Activated naive CD8-positive, alpha-beta T cell treated with anti-CD3 and anti-CD28 coated beads, Interleukin-2, amount 10 ng/mL, durations not matched to agents 7 days and 5 days (primary cell): Measurements from ENCODE around the gene RABGAP1L. TPM values are rescaled to one million over a fixed set of nuclear protein-coding genes. Genes with fewer than 3 reads are reported as not detected.

ENCODE experiments used
- ATAC-seq: fragments of 150-1000 bp; cut with Tn5 transposase; one replicate; pipeline ENCODE4 v1.10.0; 2021; ENCODE audit warnings: low read depth, moderate library complexity
- POLR2A ChIA-PET: fragments of 350-600 bp; sonication (Branson Sonifier 250); formaldehyde crosslinking; loops from one replicate; lab custom pipeline; 2021; ENCODE audit warnings: antibody characterized with exemption; lab: Charles Lee
- DNase-seq: peaks from one replicate; pipeline ENCODE4 v3.0.0; 2021
- H3K27ac Mint-ChIP-seq: one replicate; pipeline ENCODE4 v1.8.0; 2022; ENCODE audit warnings: mild to moderate bottlenecking, mixed read lengths
- H3K27me3 Mint-ChIP-seq: one replicate; pipeline ENCODE4 v1.8.0; 2022; ENCODE audit warnings: mild to moderate bottlenecking, moderate library complexity, mixed read lengths
- H3K36me3 Mint-ChIP-seq: one replicate; pipeline ENCODE4 v1.8.0; 2021; ENCODE audit warnings: mild to moderate bottlenecking, mixed read lengths
- H3K4me1 Mint-ChIP-seq: one replicate; pipeline ENCODE4 v1.8.0; 2021; ENCODE audit warnings: mixed read lengths
- H3K4me3 Mint-ChIP-seq: one replicate; pipeline ENCODE4 v1.8.0; 2022; ENCODE audit warnings: mild to moderate bottlenecking, moderate library complexity, mixed read lengths
- H3K9me3 Mint-ChIP-seq: one replicate; pipeline ENCODE4 v1.8.0; 2021; ENCODE audit warnings: mixed read lengths
- total RNA-seq, 2 experiments: library from RNA; stranded (reverse); gene quantifications; one replicate each; pipeline ENCODE4 v1.2.3, GENCODE V29; 2021

Gene RABGAP1L
- total RNA-seq, 2 experiments from 2014 or later, result 64.8 to 69.9 TPM

GRCh38 chr1:174190691-174191199 lies 31.4 kb downstream of the RABGAP1L start:
- POLR2A ChIA-PET, result no interaction called here
- H3K4me1 Mint-ChIP-seq, result peaks cover 6% of the 10 kb centered on the region

GRCh38 chr1:174191349-174191862 lies 32.1 kb downstream of the RABGAP1L start:
- ATAC-seq (no peak), DNase-seq (no peak)
- POLR2A ChIA-PET, result no interaction called here
- Mint-ChIP-seq H3K9me3 (peaks cover 2% of the 10 kb centered on the region), H3K4me1 (peaks cover 6% of the 10 kb centered on the region), H3K27ac (no peak overlapping the region), H3K4me3 (no peak overlapping the region), H3K36me3 (peaks cover 9% of the 10 kb centered on the region), H3K27me3 (no peaks in the 10 kb centered on the region)

More at GRCh38 chr1:174190691-174191199, 31.4 kb downstream of the RABGAP1L start:
- Mint-ChIP-seq H3K4me3 (no peak overlapping the region), H3K9me3 (peaks cover 2% of the 10 kb centered on the region), H3K27me3 (no peaks in the 10 kb centered on the region), H3K36me3 (peaks cover 9% of the 10 kb centered on the region), H3K27ac (no peak overlapping the region)
- no peak for DNase-seq
- no peak for ATAC-seq

DNA sequence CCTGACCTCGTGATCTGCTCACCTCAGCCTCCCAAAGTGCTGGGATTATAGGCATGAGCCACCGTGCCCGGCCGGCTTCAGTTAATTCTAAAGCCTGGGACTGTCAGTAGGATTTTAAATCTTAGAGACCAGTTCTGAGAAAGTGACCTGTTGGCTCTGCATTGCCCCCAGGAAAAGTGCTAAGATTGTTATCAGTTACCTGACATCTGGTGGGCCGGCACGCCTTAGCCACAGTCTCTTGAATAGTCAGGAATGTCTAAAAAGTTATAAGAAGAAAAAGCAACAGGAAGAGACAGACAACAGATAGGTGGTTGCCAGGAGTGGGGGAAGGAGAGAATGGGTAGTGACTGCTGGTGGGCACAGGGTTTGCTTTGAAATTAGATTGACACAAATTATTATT lies 35.1 kb downstream of the RABGAP1L start:
- H3K4me3 Mint-ChIP-seq, result no peak overlapping the region
- ATAC-seq (no peak), DNase-seq (no peak)
- no peak overlapping the region for H3K27ac Mint-ChIP-seq
- H3K36me3 Mint-ChIP-seq, result peaks cover 6% of the 10 kb centered on the region
- no peaks in the 10 kb centered on the region for H3K9me3 Mint-ChIP-seq
- no peaks in the 10 kb centered on the region for H3K27me3 Mint-ChIP-seq
- peaks cover 5% of the 10 kb centered on the region for H3K4me1 Mint-ChIP-seq
- POLR2A ChIA-PET, result interaction anchor here (0.7 kb wide), 1 partner anchor 333 kb away, joined by 5 read pairs; no protein-coding TSS in a partner anchor

GRCh38 chr1:174197088-174197487 lies 37.8 kb downstream of the RABGAP1L start:
- peaks cover 6% of the 10 kb centered on the region for H3K36me3 Mint-ChIP-seq
- H3K27ac Mint-ChIP-seq, result no peak overlapping the region
- peaks cover 12% of the 10 kb centered on the region for H3K4me1 Mint-ChIP-seq
- ATAC-seq, result no peak
- no peak for DNase-seq
- no peaks in the 10 kb centered on the region for H3K9me3 Mint-ChIP-seq
- no peak overlapping the region for H3K4me3 Mint-ChIP-seq
- POLR2A ChIA-PET, result no interaction called here
- H3K27me3 Mint-ChIP-seq, result no peaks in the 10 kb centered on the region

DNA sequence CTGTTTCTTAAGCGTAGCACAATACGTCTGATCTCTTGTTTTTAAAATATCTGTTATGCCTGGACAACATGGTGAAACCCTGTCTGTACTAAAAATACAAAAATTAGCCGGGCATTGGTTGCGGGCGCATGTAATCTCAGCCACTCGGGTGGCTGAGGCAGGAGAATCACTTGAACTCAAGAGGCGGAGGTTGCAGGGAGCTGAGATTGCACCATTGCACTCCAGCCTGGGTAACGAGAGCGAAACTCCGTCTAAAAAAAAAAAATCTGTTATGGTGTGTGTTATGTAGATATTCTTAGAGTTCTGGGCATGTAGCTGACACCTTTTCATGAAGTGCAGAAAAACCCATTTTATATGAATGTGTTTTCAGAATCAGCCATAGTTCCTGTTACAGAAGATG lies 38.2 kb downstream of the RABGAP1L start:
- ATAC-seq, result no peak
- no peaks in the 10 kb centered on the region for H3K9me3 Mint-ChIP-seq
- peaks cover 13% of the 10 kb centered on the region for H3K4me1 Mint-ChIP-seq
- no peak overlapping the region for H3K4me3 Mint-ChIP-seq
- H3K27me3 Mint-ChIP-seq, result no peaks in the 10 kb centered on the region
- no peak for DNase-seq
- H3K36me3 Mint-ChIP-seq, result peaks cover 6% of the 10 kb centered on the region
- POLR2A ChIA-PET, result no interaction called here
- no peak overlapping the region for H3K27ac Mint-ChIP-seq

DNA sequence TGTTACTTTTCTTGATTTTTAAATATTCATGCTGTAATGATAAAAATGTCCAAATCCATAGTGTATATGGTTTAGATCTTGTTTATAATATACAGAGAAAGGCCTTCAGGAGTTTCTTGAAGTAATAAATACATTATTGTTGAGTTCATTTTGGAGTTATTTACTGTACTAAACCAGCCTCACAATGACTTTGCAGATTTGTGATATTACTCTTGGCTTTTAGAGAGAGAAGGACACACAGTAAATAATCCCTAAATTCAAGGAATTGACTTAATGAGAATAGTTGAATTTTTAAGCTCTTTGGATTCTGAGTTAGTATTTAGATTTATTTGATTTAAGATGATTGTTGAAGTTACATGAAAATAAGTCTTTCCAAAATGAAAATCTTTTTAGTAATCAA lies 38.9 kb downstream of the RABGAP1L start:
- Mint-ChIP-seq H3K4me1 (peaks cover 13% of the 10 kb centered on the region), H3K27ac (no peak overlapping the region), H3K9me3 (peaks cover 3% of the 10 kb centered on the region), H3K27me3 (no peaks in the 10 kb centered on the region), H3K36me3 (peaks cover 11% of the 10 kb centered on the region), H3K4me3 (no peak overlapping the region)
- DNase-seq (no peak), ATAC-seq (no peak)
- POLR2A ChIA-PET, result no interaction called here

DNA sequence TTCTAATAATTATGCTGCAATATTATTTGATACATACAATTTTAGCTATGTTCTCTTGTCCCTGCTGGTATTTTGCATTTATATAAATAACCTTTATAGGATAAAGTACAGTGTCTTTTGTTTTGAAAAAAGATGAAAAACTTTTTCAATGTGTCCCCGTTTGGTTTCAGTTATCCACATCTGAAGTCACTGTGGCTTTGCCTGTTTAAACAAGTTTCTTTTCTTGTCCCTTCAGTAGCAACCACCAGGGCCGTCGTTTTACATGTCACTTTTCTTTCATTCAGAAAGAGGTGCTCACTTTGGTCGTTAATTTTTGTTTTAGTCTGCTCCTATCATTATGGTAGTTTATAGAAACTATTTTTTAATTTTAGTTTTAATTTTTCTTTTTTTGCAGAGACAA lies 41.4 kb downstream of the RABGAP1L start:
- Mint-ChIP-seq H3K36me3 (peaks cover 21% of the 10 kb centered on the region), H3K27me3 (no peaks in the 10 kb centered on the region), H3K4me3 (no peak overlapping the region), H3K9me3 (peaks cover 7% of the 10 kb centered on the region), H3K4me1 (peaks cover 22% of the 10 kb centered on the region), H3K27ac (peak overlapping the region; percentile 27)
- ATAC-seq (peak; percentile 58), DNase-seq (no peak)
- POLR2A ChIA-PET, result no interaction called here

DNA sequence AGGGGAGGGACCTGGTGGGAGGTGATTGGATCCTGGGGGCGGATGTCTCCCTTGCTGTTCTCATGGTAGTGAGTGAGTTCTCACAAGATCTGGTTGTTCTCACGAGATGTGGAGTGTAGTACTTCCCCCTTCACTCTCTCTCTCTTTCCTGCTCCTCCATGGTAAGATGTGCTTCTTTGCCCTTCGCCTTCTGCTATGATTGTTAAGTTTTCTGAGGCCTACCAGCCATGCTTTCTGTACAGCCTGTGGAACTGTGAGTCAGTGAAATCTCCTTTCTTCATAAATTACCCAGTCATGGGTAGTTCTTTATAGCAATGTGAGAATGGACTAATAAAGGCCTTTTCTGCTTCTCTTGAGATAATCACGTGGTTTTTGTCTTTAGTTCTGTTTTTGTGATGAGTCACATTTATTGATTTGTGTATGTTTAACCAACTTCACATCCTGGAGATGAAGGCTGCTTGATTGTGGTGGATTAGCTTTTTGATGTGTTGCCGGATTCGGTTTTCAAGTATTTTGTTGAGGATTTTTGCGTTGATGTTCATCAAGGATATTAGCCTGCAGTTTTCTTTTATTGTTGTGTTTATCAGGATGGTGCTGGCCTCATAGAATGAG lies 45.5 kb downstream of the RABGAP1L start:
- peaks cover 13% of the 10 kb centered on the region for H3K9me3 Mint-ChIP-seq
- peaks cover 32% of the 10 kb centered on the region for H3K36me3 Mint-ChIP-seq
- no peaks in the 10 kb centered on the region for H3K27me3 Mint-ChIP-seq
- no peak for DNase-seq
- H3K4me3 Mint-ChIP-seq, result no peak overlapping the region
- ATAC-seq, result no peak
- POLR2A ChIA-PET, result interaction anchor here (0.5 kb wide), 2 partner anchors 210 to 595 kb away, joined by 3 to 4 read pairs; no protein-coding TSS in a partner anchor
- H3K4me1 Mint-ChIP-seq, result peaks cover 31% of the 10 kb centered on the region
- H3K27ac Mint-ChIP-seq, result no peak overlapping the region

- Mint-ChIP-seq H3K36me3 (peaks cover 40% of the 10 kb centered on the region), H3K27me3 (no peaks in the 10 kb centered on the region), H3K4me3 (peak overlapping the region; percentile 6), H3K27ac (no peak overlapping the region), H3K9me3 (peaks cover 21% of the 10 kb centered on the region), H3K4me1 (peaks cover 25% of the 10 kb centered on the region)
- ATAC-seq, result no peak
- no peak for DNase-seq
- POLR2A ChIA-PET, result interaction anchor here (0.5 to 0.6 kb wide), 2 partner anchors 790 to 819 kb away, joined by 3 to 4 read pairs; no protein-coding TSS in a partner anchor
These were observed 47.0 kb downstream of the RABGAP1L start for GRCh38 chr1:174206148-174206836.

- Mint-ChIP-seq H3K9me3 (peaks cover 17% of the 10 kb centered on the region), H3K27ac (no peak overlapping the region), H3K36me3 (peaks cover 33% of the 10 kb centered on the region), H3K4me3 (no peak overlapping the region), H3K27me3 (no peaks in the 10 kb centered on the region), H3K4me1 (peaks cover 19% of the 10 kb centered on the region)
- DNase-seq (no peak), ATAC-seq (no peak)
- POLR2A ChIA-PET, result no interaction called here
These were observed 50.2 kb downstream of the RABGAP1L start for GRCh38 chr1:174209347-174210187.

DNA sequence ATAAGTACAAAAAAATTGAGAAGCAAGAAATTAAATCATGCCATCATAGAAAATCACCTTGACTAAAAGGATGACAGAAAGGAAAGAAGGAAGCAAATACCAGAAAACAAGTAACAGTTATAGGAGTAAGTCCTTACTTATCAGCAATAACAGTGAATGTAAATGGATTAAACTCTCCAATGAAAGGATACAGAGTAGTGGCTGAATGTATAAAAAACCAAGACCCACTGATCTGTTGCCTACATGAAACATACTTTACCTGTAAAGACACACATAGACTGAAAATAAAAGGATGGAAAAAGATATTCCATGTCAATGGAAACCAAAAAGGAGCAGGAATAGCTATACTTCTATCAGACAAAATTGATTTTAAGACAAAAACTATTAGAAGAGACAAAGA lies 52.2 kb downstream of the RABGAP1L start:
- no peak for ATAC-seq
- Mint-ChIP-seq H3K4me3 (no peak overlapping the region), H3K27ac (no peak overlapping the region), H3K9me3 (peaks cover 17% of the 10 kb centered on the region), H3K4me1 (peaks cover 3% of the 10 kb centered on the region), H3K36me3 (peaks cover 19% of the 10 kb centered on the region), H3K27me3 (no peaks in the 10 kb centered on the region)
- POLR2A ChIA-PET, result no interaction called here
- no peak for DNase-seq

DNA sequence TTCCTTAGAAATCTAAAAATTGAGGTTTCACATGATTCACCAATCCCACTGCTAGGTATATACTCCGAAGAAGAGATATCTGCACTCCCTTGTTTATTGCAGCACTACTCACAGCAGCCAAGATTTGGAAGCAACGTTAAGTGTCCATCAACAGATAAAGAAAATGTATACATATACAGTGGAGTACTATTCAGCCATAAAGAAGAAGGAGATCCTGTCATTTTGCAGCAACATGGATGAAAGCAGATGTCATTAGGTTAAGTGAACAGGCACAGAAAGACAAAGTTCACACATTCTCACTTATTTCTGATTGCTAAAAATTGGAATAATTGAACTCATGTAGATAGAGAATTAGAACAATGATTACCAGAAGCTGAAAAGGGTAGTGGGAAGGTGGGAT lies 56.4 kb downstream of the RABGAP1L start:
- Mint-ChIP-seq H3K36me3 (peaks cover 4% of the 10 kb centered on the region), H3K4me3 (no peak overlapping the region), H3K9me3 (peaks cover 3% of the 10 kb centered on the region), H3K27me3 (no peaks in the 10 kb centered on the region), H3K4me1 (no peaks in the 10 kb centered on the region), H3K27ac (no peak overlapping the region)
- DNase-seq, result no peak
- POLR2A ChIA-PET, result no interaction called here
- no peak for ATAC-seq

DNA sequence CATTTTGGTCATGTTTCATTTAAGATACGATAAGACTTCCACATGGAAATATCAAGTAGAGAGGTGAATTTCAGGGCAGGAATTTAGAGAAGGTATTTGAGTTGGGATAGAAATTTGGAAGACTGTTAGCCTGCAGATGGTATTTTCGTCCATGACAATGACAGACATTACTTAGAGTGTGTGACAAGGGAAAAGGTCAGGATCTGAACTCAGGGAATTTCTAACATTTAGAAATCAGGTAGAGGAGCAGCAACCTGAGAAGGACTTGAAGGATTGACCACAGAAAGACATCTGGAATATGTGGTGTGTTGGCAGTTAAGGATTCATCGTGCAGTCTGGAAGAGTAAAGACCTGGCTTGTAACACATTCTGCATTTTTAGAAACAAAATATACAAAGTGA lies 57.9 kb downstream of the RABGAP1L start:
- Mint-ChIP-seq H3K27ac (no peak overlapping the region), H3K4me3 (no peak overlapping the region), H3K4me1 (no peaks in the 10 kb centered on the region), H3K27me3 (no peaks in the 10 kb centered on the region), H3K36me3 (peaks cover 11% of the 10 kb centered on the region), H3K9me3 (no peaks in the 10 kb centered on the region)
- POLR2A ChIA-PET, result interaction anchor here (1.0 kb wide), 1 partner anchor 1473 kb away, joined by 3 read pairs; no protein-coding TSS in a partner anchor
- ATAC-seq (no peak), DNase-seq (no peak)
